Erythroblast (primary cell): ENCODE results near the gene HECW1.
"Not testable (repeated sequence)": the region's sequence is repeated elsewhere in the genome, so short reads cannot be mapped to it uniquely, and the experiment has no call there.

ENCODE experiments used
- DNase-seq, 2 experiments: peaks; one replicate each; lab custom pipeline; 2025; lab: John Stamatoyannopoulos, UW
- GATA1 ChIP-seq: IDR thresholded peaks from 2 replicates; pipeline ENCODE4 v1.6.1; 2011; ENCODE audit warnings: low read depth, mild to moderate bottlenecking, control low read depth, low read length, moderate library complexity
- POLR2A ChIP-seq: IDR thresholded peaks from 2 replicates; pipeline ENCODE4 v1.6.1; 2011; ENCODE audit warnings: mild to moderate bottlenecking, low read length

Gene HECW1

GRCh38 chr7:43118313-43118712 is 5.9 kb downstream of the HECW1 start:
- no peak for TF ChIP-seq POLR2A
- TF ChIP-seq GATA1 = no peak
- no peak for DNase-seq

- DNase-seq = no peak
- TF ChIP-seq GATA1 (no peak), POLR2A (no peak)
These were observed 7.1 kb downstream of the HECW1 start for GRCh38 chr7:43119371-43120075.

- TF ChIP-seq POLR2A (no peak), GATA1 (no peak)
- no peak for DNase-seq
These were observed 9.5 kb downstream of the HECW1 start for GRCh38 chr7:43121973-43122372.

- TF ChIP-seq POLR2A (no peak), GATA1 (no peak)
These were observed 11.0 kb downstream of the HECW1 start for GRCh38 chr7:43123457-43123856.

GRCh38 chr7:43124388-43124787 is 11.9 kb downstream of the HECW1 start:
- DNase-seq = no peak
- TF ChIP-seq GATA1 = no peak
- TF ChIP-seq POLR2A = no peak

More at GRCh38 chr7:43123457-43123856, 11.0 kb downstream of the HECW1 start:
- DNase-seq = no peak

- TF ChIP-seq POLR2A (no peak), GATA1 (no peak)
- no peak for DNase-seq
These were observed 17.9 kb downstream of the HECW1 start for GRCh38 chr7:43130347-43130746.

- DNase-seq = no peak
These were observed 22.7 kb downstream of the HECW1 start for GRCh38 chr7:43135129-43135528.

GRCh38 chr7:43136064-43136463 is 23.6 kb downstream of the HECW1 start:
- DNase-seq = no peak
- TF ChIP-seq POLR2A (no peak), GATA1 (no peak)

More at GRCh38 chr7:43135129-43135528, 22.7 kb downstream of the HECW1 start:
- TF ChIP-seq POLR2A (no peak), GATA1 (no peak)

- not testable (repeated sequence) for DNase-seq
These were observed 24.8 kb downstream of the HECW1 start for GRCh38 chr7:43137121-43137744.

- TF ChIP-seq POLR2A = no peak
- no peak for TF ChIP-seq GATA1
- no peak for DNase-seq
These were observed 25.4 kb downstream of the HECW1 start for GRCh38 chr7:43137811-43138210.

GRCh38 chr7:43138710-43139109 is 26.3 kb downstream of the HECW1 start:
- TF ChIP-seq POLR2A = no peak
- TF ChIP-seq GATA1 = no peak
- no peak for DNase-seq

GRCh38 chr7:43139137-43139536 is 26.7 kb downstream of the HECW1 start:
- TF ChIP-seq GATA1 (no peak), POLR2A (no peak)
- no peak for DNase-seq

GRCh38 chr7:43140186-43140585 is 27.7 kb downstream of the HECW1 start:
- TF ChIP-seq GATA1 (no peak), POLR2A (no peak)
- no peak for DNase-seq

GRCh38 chr7:43141091-43141490 is 28.6 kb downstream of the HECW1 start:
- no peak for DNase-seq
- no peak for TF ChIP-seq GATA1
- no peak for TF ChIP-seq POLR2A

- no peak for DNase-seq
- TF ChIP-seq GATA1 (no peak), POLR2A (no peak)
These were observed 30.3 kb downstream of the HECW1 start for GRCh38 chr7:43142703-43143102.
